Adrenal gland (tissue), 12 donors: ENCODE results near the gene BARHL1. TPM values are rescaled to one million over a fixed set of nuclear protein-coding genes. Genes with fewer than 3 reads are reported as not detected.
"Not testable (repeated sequence)": the region's sequence is repeated elsewhere in the genome, so short reads cannot be mapped to it uniquely, and the experiment has no call there.

Source experiments
- DNase-seq, 7 donors: peaks; one replicate each; pipeline ENCODE4 v3.0.0-alpha.2; 2019 to 2020
- H3K27ac ChIP-seq, 5 donors: fragments of 200-600 bp; sonication (generic) in 4 of 5; 1 replicate in 3 of 5; 2 replicates in 2 of 5; pipeline versions ENCODE4 v1.5.1 to v1.8.0; 2016 to 2020; ENCODE audit warnings: mild to moderate bottlenecking in 1 of 5
- H3K27me3 ChIP-seq: fragments of 200-600 bp; 2 replicates; pipeline ENCODE4 v1.8.0; 2021
- H3K36me3 ChIP-seq, 2 donors: fragments of 200-600 bp; replicated peaks in 1 of 2; 1 replicate in 1 of 2; 2 replicates in 1 of 2; pipeline versions ENCODE4 v1.5.1 to v1.8.0; 2018 to 2022
- H3K4me1 ChIP-seq, 2 donors: fragments of 200-600 bp; replicated peaks in 1 of 2; 1 replicate in 1 of 2; 2 replicates in 1 of 2; pipeline versions ENCODE4 v1.5.1 to v1.8.0; 2018 to 2021
- H3K4me3 ChIP-seq, 4 donors: fragments of 200-600 bp; sonication (generic) in 3 of 4; one replicate each; pipeline ENCODE4 v1.5.1; 2016 to 2018
- H3K9me3 ChIP-seq, 3 donors: fragments of 200-600 bp; sonication (generic) in 1 of 3; replicated peaks in 1 of 3; 1 replicate in 2 of 3; 2 replicates in 1 of 3; pipeline versions ENCODE4 v1.5.1 to v1.8.0; 2016 to 2021
- POLR2A ChIP-seq, 2 donors: fragments of 450-650 bp; IDR thresholded peaks; one replicate each; pipeline ENCODE4 v1.6.1; 2017; ENCODE audit warnings: antibody characterized with exemption in 2 of 2, mild to moderate bottlenecking in 2 of 2, moderate library complexity in 1 of 2
- WGBS, 4 donors: extraction: QIAGEN DNeasy Blood & Tissue Kit in 2 of 4; methylation state at CpG; one replicate each; pipeline versions ENCODE4 v1.1.5 to v1.1.7; 2013 to 2017; 5-methylcytosine and 5-hydroxymethylcytosine counted together
- intact Hi-C, 2 donors: fragments of 100-400 bp; cut with DNase I; formaldehyde crosslinking; loops; one replicate each; pipeline versions ENCODE4 v1.14.1 to v1.15.0; 2022 to 2023
- polyA plus RNA-seq, 3 donors: library from polyadenylated mRNA; stranded (reverse); fragments of 200-250 nt in 2 of 3; fragments of 350-450 nt in 1 of 3; fragmentation: Illumina TruSeq in 1 of 3; extraction: RNeasy Lipid Tissue Mini Kit (QIAGEN cat#74804) in 1 of 3; gene quantifications; one replicate each; pipeline ENCODE4 v1.2.3, GENCODE V29; 2013 to 2014
- total RNA-seq, 9 donors: library from RNA; depleted of rRNA in 4 of 9; stranded (reverse); fragments of >200 nt in 4 of 9; fragments of 120-200 nt in 1 of 9; fragmentation: NEBNext Ultra II Directional in 1 of 9; extraction: Animal tissue kit (Norgen Biotek cat#: 25700) in 1 of 9; gene quantifications; one replicate each; pipeline versions ENCODE4 v1.1.0 to v1.2.4, GENCODE V29; 2013 to 2023
- TF ChIP-seq, protein P1 (sequence below), 6 experiments: fragments of 450-650 bp in 4 of 6; fragments of 200-600 bp in 2 of 6; sonication (generic) in 1 of 6; IDR thresholded peaks; 1 replicate in 5 of 6; 2 replicates in 1 of 6; pipeline versions ENCODE4 v1.5.1 to v1.8.0; 2016 to 2021; ENCODE audit warnings: antibody characterized with exemption in 6 of 6, mild to moderate bottlenecking in 2 of 6, moderate library complexity in 1 of 6
- donor health status: healthy with polysubstance abuse.
- donor health status: Bipolar disorder and iron deficiency.
- donor health status: DM: yes; HTN: yes; CAD: no.
- donor health status: DM: no; HTN: no; CAD: no.
- donor health status: DM: no; HTN: no; CAD: no.
- donor health status: DM: yes; HTN: yes; CAD: no.

Gene BARHL1
- total and polyA plus RNA-seq, 12 donors, result not detected

DNA sequence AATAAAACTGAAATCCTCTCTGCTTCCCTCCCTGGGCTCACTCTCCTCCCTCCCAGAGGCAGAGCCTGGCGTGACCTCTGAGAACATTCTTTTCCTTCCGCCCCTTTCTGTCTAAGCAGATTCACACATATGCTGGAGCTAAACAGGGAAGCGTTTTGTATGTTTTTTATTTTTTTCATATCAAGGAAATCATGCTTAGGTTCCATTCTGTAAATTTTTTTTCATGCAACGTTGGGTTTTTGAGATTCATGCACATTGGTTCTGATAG lies 20.2 kb upstream of the BARHL1 start:
- H3K27ac ChIP-seq, result no peak overlapping the region
- H3K4me3 ChIP-seq, result no peak overlapping the region
- H3K9me3 ChIP-seq, result no peaks in the 10 kb centered on the region
- TF ChIP-seq, protein P1, sequence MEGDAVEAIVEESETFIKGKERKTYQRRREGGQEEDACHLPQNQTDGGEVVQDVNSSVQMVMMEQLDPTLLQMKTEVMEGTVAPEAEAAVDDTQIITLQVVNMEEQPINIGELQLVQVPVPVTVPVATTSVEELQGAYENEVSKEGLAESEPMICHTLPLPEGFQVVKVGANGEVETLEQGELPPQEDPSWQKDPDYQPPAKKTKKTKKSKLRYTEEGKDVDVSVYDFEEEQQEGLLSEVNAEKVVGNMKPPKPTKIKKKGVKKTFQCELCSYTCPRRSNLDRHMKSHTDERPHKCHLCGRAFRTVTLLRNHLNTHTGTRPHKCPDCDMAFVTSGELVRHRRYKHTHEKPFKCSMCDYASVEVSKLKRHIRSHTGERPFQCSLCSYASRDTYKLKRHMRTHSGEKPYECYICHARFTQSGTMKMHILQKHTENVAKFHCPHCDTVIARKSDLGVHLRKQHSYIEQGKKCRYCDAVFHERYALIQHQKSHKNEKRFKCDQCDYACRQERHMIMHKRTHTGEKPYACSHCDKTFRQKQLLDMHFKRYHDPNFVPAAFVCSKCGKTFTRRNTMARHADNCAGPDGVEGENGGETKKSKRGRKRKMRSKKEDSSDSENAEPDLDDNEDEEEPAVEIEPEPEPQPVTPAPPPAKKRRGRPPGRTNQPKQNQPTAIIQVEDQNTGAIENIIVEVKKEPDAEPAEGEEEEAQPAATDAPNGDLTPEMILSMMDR (IDR thresholded peaks at IDR 0.05), result no peak
- TF ChIP-seq POLR2A (IDR thresholded peaks at IDR 0.05), result no peak
- peaks cover 10 to 13% of the 10 kb centered on the region in 2 donors for H3K4me1 ChIP-seq
- DNase-seq, result no peak
- no peaks in the 10 kb centered on the region for H3K27me3 ChIP-seq
- H3K36me3 ChIP-seq, result no peaks in the 10 kb centered on the region
- WGBS, 4 donors, result 42 to 54% (median 47%) methylated on average over 4 of the region's 4 CpGs
- intact Hi-C loops, result no loop called here

DNA sequence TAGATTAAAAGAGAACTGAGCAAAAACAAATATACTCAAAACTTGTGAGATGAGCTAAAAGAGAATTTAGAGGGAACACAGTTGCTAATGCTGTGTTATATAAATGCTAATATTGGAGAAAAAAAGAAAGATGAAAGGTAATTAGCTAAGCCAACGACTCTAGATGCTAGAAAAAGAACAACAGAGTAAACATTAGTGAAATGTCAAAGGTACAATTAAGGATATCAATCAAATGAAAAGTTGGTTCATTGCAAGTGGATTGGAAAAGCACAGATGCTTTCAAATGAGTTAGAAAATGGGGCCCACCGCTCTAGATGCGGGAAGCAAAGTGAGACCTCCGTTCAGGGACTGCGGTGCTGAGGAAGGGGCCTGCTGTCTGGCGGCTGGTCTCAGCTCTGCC lies 17.9 kb upstream of the BARHL1 start:
- intact Hi-C loops, result no loop called here
- 82 to 91% (median 87%) methylated on average over 6 of the region's 6 CpGs for WGBS, 4 donors
- DNase-seq, result no peak
- Histone ChIP-seq H3K27ac (no peak overlapping the region), H3K4me3 (no peak overlapping the region), H3K27me3 (no peaks in the 10 kb centered on the region), H3K36me3 (no peaks in the 10 kb centered on the region), H3K9me3 (no peaks in the 10 kb centered on the region), H3K4me1 (peaks cover 10 to 13% of the 10 kb centered on the region in 2 donors)
- TF ChIP-seq POLR2A (IDR thresholded peaks at IDR 0.05), result no peak
- TF ChIP-seq, protein P1 (IDR thresholded peaks at IDR 0.05), result no peak

DNA sequence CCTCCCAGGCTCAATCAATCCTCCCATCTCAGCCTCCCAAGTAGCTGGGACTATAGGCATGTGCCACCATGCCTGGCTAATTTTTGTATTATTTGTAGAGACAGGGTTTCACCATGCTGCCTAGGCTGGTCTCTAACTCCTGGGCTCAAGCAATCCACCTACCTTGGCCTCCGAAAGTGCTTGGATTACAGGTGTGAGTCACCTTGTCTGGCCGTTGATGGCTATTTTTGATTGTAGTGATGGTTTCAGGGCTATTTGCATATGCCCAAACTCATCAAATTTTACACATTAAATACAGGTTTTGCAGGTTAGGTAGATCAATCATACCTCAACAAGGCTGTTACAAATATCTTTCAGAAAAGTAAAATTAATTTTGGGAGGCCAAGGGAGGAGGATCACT lies 13.6 kb upstream of the BARHL1 start:
- H3K36me3 ChIP-seq, H3K27me3 ChIP-seq, intact Hi-C loops, H3K4me1 ChIP-seq, H3K4me3 ChIP-seq, H3K9me3 ChIP-seq, DNase-seq, H3K27ac ChIP-seq: not testable (repeated sequence)
- 64 to 75% (median 71%) methylated on average over 2 of the region's 2 CpGs for WGBS, 4 donors

DNA sequence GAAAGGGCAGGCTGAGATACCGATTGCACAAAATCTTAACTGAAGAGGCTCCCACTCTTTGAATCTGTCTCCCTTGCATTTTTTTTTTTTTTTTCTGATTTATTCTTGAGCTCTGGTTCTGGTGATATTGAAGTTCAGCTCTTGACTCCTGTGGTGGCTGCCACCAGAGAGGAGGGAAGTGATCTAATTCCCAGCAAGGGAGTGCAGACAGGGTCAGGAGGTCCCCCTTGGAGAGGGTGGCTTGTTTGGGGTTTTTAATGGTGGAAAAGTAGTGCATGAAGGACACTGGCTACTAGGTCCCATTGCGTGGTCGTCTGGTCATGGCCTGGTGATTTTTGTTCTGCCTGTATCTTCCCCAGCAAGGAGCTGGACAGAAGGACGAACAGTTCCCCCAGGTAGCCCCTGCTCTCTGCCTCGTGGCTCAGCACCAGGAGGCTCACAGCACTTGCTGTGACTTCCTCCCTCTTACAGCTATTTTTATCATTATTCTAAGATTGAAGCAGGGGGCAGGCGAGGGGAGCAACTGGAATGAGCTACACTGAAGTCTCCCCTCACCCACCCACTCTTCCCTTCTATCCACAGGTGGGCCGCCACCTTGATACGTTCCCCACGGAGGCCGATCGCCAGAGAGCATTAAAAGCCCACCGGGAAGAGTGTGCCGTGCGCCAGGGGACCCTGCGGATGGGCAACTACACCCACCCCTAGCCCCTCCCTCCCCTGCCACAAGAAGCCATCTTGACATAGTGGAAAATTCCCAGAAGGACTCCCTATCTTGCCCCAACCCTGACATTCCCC lies 10.4 kb upstream of the BARHL1 start:
- intact Hi-C loops, result loop anchor here (5.0 to 10.0 kb wide), 2 partner anchors 157 to 160 kb away; partner anchors contain the start of gene CFAP77 (in 2 of the 2)
- no peak for DNase-seq
- Histone ChIP-seq H3K27me3 (peaks cover 6% of the 10 kb centered on the region), H3K4me3 (no peak overlapping the region), H3K27ac (no peak overlapping the region), H3K4me1 (no peaks in the 10 kb centered on the region), H3K9me3 (no peaks in the 10 kb centered on the region), H3K36me3 (no peaks in the 10 kb centered on the region)
- 78 to 86% (median 82%) methylated on average over 12 to 15 of the region's 15 CpGs for WGBS, 4 donors
- no peak for TF ChIP-seq POLR2A (IDR thresholded peaks at IDR 0.05)
- TF ChIP-seq, protein P1 (IDR thresholded peaks at IDR 0.05), result no peak

DNA sequence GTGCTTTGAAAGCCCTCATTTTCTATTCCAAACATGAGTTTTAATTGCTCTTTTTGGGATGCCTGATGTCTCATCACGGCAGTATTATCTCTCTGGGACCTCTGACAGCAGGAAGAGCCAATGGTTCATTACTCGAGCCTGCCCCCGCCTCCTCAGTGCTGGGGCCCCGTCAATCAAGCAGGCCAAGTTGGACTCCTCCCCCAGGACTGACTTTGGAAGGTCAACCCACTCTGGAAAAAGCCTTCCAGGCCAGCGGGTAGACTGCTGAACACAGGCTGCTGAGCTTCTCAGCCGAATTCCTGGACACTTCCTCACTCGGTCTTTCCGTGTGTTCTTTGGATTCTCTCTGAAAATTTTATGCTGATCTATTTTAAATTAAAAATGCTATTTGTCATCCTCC lies 9.5 kb upstream of the BARHL1 start:
- Histone ChIP-seq H3K9me3 (no peaks in the 10 kb centered on the region), H3K27ac (no peak overlapping the region), H3K4me3 (no peak overlapping the region), H3K36me3 (no peaks in the 10 kb centered on the region), H3K27me3 (peaks cover 15% of the 10 kb centered on the region), H3K4me1 (no peaks in the 10 kb centered on the region)
- intact Hi-C loops, result loop anchor here (5.0 to 10.0 kb wide), 2 partner anchors 158 to 161 kb away; partner anchors contain the start of gene CFAP77 (in 2 of the 2)
- WGBS, 4 donors, result 17 to 32% (median 21%) methylated on average over 8 of the region's 8 CpGs
- TF ChIP-seq, protein P1 (IDR thresholded peaks at IDR 0.05), result no peak
- no peak for TF ChIP-seq POLR2A (IDR thresholded peaks at IDR 0.05)
- DNase-seq, result peak in 6 of 7 donors; percentile 28 to 62 (median 38)
